ENCODE measurements around the gene TFAP2B.

- TF ChIP-seq POLR2A (IDR thresholded peaks at IDR 0.05) (no peak), CTCF (IDR thresholded peaks at IDR 0.05) (no peak)
Measured at GRCh38 chr6:50829049-50829448, 10.4 kb downstream of the TFAP2B start.

Data from thyroid gland (tissue), 4 donors.